Epithelial cell of proximal tubule (primary cell): ENCODE data around the gene SAP130. TPM values are rescaled to one million over a fixed set of nuclear protein-coding genes. Genes with fewer than 3 reads are reported as not detected.

ENCODE experiments used
- DNase-seq: peaks from one replicate; pipeline ENCODE4 v3.0.0-alpha.2; 2011; ENCODE audit warnings: low read depth
- H3K4me3 ChIP-seq: 2 replicates; pipeline ENCODE4 v1.5.1; 2011; ENCODE audit warnings: low read depth, mild to moderate bottlenecking, low read length
- total RNA-seq: library from RNA; depleted of rRNA; stranded (reverse); fragments of >200 nt; gene quantifications from 2 replicates; pipeline ENCODE4 v1.2.3, GENCODE V29; 2015
- TF ChIP-seq, protein P1 (sequence below): conservative IDR thresholded peaks from 2 replicates; pipeline ENCODE4 v1.5.1; 2012; ENCODE audit warnings: low read depth, mild to moderate bottlenecking, low read length

Gene SAP130
- total RNA-seq, 1 donor from 2014 or later: 10.8 TPM

DNA sequence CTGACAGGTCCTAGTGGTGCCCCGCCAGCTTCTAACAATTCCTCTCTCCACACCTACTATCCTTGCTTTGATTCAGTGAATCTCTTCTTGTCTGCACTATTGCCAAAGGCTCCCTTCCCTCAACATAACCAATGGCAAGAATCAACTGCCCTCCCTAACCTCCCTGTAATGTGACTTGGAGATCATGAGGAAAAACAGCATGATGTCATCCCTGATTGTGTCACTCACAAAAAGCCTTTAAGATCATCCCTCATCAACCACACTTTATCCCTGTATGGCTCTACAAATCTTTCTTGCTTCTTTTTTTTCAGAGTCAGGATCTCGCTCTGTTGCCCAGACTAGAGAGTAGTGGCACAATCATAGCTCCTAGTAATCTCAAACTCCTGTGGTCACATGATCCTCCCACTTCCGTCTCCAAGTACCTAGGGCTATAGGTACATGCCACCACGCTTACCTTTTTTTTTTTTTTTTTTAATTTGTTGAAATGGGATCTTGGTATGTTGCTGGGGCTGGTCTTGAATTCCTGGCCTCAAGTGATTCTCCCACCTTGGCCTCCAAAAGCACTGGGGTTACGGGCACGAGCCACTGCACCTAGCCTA, 19.7 kb downstream of the SAP130 start:
- TF ChIP-seq, protein P1, sequence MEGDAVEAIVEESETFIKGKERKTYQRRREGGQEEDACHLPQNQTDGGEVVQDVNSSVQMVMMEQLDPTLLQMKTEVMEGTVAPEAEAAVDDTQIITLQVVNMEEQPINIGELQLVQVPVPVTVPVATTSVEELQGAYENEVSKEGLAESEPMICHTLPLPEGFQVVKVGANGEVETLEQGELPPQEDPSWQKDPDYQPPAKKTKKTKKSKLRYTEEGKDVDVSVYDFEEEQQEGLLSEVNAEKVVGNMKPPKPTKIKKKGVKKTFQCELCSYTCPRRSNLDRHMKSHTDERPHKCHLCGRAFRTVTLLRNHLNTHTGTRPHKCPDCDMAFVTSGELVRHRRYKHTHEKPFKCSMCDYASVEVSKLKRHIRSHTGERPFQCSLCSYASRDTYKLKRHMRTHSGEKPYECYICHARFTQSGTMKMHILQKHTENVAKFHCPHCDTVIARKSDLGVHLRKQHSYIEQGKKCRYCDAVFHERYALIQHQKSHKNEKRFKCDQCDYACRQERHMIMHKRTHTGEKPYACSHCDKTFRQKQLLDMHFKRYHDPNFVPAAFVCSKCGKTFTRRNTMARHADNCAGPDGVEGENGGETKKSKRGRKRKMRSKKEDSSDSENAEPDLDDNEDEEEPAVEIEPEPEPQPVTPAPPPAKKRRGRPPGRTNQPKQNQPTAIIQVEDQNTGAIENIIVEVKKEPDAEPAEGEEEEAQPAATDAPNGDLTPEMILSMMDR: no peak
- DNase-seq: no peak
- no peak overlapping the region for H3K4me3 ChIP-seq

DNA sequence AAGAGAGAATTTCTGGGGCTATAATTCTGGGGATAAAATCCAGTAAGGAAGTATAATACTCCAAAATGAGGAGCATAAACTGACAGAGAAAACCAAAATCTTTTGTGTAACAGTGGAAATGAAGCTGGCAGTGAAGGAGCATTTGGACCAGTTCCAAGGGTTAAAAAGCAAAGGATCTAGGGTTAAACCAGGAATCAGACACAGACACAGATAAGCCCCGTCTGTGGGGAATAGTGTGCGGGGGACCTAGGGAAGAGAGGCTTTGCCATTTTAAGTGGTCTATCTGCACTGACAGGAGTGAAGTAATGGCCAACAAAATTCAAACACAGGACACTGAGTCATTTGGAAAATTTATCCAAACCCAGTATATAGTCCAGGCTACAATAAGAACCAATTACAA, 23.4 kb downstream of the SAP130 start:
- H3K4me3 ChIP-seq: no peak overlapping the region
- DNase-seq: no peak
- TF ChIP-seq, protein P1: no peak

DNA sequence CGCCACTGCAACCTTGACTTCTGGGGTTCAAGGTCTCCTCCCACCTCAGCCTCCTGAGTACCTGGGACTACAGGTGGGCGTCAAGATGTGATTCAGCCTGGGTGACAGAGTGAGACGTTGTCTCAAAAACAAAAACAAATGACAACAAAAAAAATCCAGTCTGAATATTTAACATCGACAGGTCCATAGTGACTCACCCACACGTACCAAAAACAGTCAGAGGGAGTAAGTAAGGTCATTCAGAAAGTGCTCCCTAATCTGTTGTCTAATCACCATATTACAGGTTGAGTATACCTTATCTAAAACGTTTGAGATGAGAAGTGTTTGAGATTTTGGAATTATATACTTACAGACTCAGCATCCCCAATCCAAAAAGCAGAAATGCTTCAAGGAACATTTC, 24.4 kb downstream of the SAP130 start:
- TF ChIP-seq, protein P1: no peak

DNA sequence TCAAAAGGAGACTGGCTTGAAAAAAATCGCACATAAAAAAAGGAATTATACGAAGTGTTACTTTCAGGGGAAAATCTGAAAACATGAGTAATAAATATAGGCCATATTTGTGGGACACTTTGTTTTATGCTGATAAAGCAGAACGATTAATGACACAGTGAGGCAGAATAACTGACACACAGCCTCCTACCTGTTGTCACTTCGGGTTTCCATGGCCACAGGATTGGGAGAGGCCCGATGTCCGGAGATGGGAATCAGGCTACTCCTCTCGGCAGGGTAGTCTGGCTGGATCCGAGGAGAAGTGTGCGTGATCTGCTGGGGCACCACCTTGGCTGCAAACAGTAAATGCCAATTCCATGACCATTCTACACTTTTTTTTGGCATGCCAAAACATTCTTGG, 31.7 kb downstream of the SAP130 start:
- no peak overlapping the region for H3K4me3 ChIP-seq
- TF ChIP-seq, protein P1: no peak
- DNase-seq: no peak

More for the DNA sequence above, 24.4 kb downstream of the SAP130 start:
- H3K4me3 ChIP-seq: no peak overlapping the region
- no peak for DNase-seq

DNA sequence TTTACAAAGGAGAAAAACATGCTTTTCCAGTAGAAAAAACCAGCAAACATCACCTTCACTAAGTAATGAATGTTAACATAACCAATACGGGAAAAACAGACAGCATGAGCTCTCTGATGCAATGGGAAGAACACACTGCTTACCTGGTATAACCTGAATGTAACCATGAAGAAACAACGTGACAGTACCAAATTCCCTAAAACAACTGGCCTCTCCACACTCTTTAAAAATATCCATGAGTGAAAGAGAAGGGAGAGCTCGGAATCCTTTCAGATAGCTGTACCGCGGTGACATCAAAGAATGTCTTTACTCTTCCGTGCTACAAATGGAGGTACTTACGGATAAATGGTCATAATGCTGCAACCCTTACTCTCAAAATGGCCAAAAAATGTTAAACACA, 32.1 kb downstream of the SAP130 start:
- H3K4me3 ChIP-seq: no peak overlapping the region
- TF ChIP-seq, protein P1: no peak
- no peak for DNase-seq

DNA sequence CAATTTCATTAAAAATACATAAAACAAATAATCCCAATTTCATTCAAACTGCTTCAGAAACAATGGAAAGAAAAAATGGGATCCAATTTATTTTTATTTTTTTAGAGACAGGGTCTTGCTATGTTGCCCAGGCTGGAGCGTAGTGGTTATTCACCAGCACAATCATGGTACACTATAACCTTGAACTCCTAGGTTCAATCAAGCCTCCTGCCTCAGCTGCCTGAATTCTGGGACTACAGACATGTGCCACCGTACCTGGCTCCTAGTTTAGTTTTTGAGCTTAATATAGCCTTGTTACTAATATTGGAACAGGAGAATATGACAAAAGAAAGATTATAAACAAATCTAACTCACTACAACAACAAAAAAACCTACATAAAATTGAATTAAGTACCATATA, 34.2 kb downstream of the SAP130 start:
- no peak for DNase-seq
- TF ChIP-seq, protein P1: no peak
- no peak overlapping the region for H3K4me3 ChIP-seq

DNA sequence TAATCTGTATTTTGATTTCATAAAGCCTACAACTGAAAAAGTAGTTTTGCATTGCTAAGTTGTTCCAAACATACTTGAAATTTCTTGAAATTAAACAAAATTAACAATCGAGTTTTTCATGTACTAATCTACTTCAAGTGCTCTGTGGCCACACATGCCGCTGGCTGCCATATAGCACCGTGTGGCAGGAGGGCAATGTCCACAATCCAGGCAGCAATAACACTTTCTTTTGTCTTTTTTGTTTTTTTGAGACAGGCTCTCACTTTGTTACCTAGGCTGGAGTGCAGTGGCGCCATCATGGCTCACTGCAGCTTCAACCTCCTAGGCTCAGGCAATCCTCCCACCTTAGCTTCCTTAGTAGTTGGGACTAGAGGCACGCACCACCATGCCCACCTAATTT, 36.1 kb downstream of the SAP130 start:
- no peak overlapping the region for H3K4me3 ChIP-seq
- TF ChIP-seq, protein P1: no peak
- DNase-seq: no peak
